Osteoblast (primary cell): ENCODE data around the gene CALU. TPM values are rescaled to one million over a fixed set of nuclear protein-coding genes. Genes with fewer than 3 reads are reported as not detected.

Experiments
- DNase-seq: peaks from one replicate; pipeline ENCODE4 v3.0.0; 2011; ENCODE audit warnings: low spot score, mixed read lengths; ENCODE audit not compliant: insufficient read length; ENCODE audit errors: missing footprints
- H2AFZ ChIP-seq: 2 replicates; pipeline ENCODE4 v1.6.0; 2011; ENCODE audit warnings: mild to moderate bottlenecking, low read length
- H3K27ac ChIP-seq: 2 replicates; pipeline ENCODE4 v1.5.1; 2011; ENCODE audit warnings: mild to moderate bottlenecking, low read depth, low read length, moderate library complexity
- H3K27me3 ChIP-seq: 2 replicates; pipeline ENCODE4 v1.6.0; 2012; ENCODE audit warnings: mild to moderate bottlenecking, control low read depth, inconsistent platforms, low read length, moderate library complexity; ENCODE audit not compliant: insufficient read depth
- H3K36me3 ChIP-seq: 2 replicates; pipeline ENCODE4 v1.5.1; 2011; ENCODE audit warnings: mild to moderate bottlenecking, low read length, control low read depth, moderate library complexity; ENCODE audit not compliant: insufficient read depth
- H3K4me1 ChIP-seq: 2 replicates; pipeline ENCODE4 v1.5.1; 2011; ENCODE audit warnings: mild to moderate bottlenecking, low read length, control low read depth, moderate library complexity; ENCODE audit not compliant: insufficient read depth
- H3K4me2 ChIP-seq: 2 replicates; pipeline ENCODE4 v1.6.0; 2011; ENCODE audit warnings: mild to moderate bottlenecking, low read length; ENCODE audit not compliant: insufficient read depth
- H3K4me3 ChIP-seq: fragments of 200-600 bp; sonication (generic); 3 replicates; pipeline ENCODE4 v1.5.1; 2012; ENCODE audit warnings: mild to moderate bottlenecking, low read length, inconsistent platforms; ENCODE audit not compliant: insufficient read depth
- H3K79me2 ChIP-seq: 2 replicates; pipeline ENCODE4 v1.6.0; 2012; ENCODE audit warnings: mild to moderate bottlenecking, low read length, control low read depth, inconsistent platforms; ENCODE audit not compliant: insufficient read depth
- H3K9me3 ChIP-seq: 2 replicates; pipeline ENCODE4 v1.5.1; 2011; ENCODE audit warnings: low read depth, low read length, control low read depth
- H4K20me1 ChIP-seq: 2 replicates; pipeline ENCODE4 v1.6.0; 2012; ENCODE audit warnings: mild to moderate bottlenecking, low read length, control low read depth; ENCODE audit not compliant: insufficient read depth
- CTCF ChIP-seq: IDR thresholded peaks from 2 replicates; pipeline ENCODE4 v1.5.1; 2011; ENCODE audit warnings: mild to moderate bottlenecking, low read depth, low read length, moderate library complexity; ENCODE audit errors: extremely low read depth
- small RNA-seq: library from RNA; depleted of rRNA; stranded (forward); fragments of <200 nt; gene quantifications from one replicate; pipeline ENCODE3, GENCODE V24; 2012
- total RNA-seq: library from RNA; depleted of rRNA; stranded (reverse); fragments of >200 nt; gene quantifications from 2 replicates; pipeline ENCODE4 v1.2.3, GENCODE V29; 2012

The CALU gene
- total RNA-seq, 1 donor: 708 TPM

GRCh38 chr7:128818694-128819093, 79.5 kb downstream of the CALU start:
- DNase-seq: no peak
- H3K4me3 ChIP-seq: no peak overlapping the region

More at GRCh38 chr7:128818694-128819093, 79.5 kb downstream of the CALU start:
- no peak overlapping the region for H3K4me2 ChIP-seq
- H3K4me1 ChIP-seq: no peaks in the 10 kb centered on the region
- no peaks in the 10 kb centered on the region for H4K20me1 ChIP-seq
- no peak overlapping the region for H3K27ac ChIP-seq
- H3K79me2 ChIP-seq: no peaks in the 10 kb centered on the region
- H3K27me3 ChIP-seq: peaks cover 14% of the 10 kb centered on the region
- no peaks in the 10 kb centered on the region for H3K9me3 ChIP-seq
- H2AFZ ChIP-seq: no peak overlapping the region
- no peaks in the 10 kb centered on the region for H3K36me3 ChIP-seq
- TF ChIP-seq CTCF: no peak

Small RNAs within 50 kb of the gene (small RNA-seq; reads per million reads assigned to genes)
- gene RN7SL81P (not detected), gene RNA5SP242 (0.97 reads per million, percentile 25 among the genes with 10 or more reads in this experiment), gene RNA5SP243 (0.30 reads per million)

Other genes with a start within 250 kb of the CALU start
- gene GARIN1A, start 67.1 kb upstream of the CALU start, total RNA-seq: 1.4 and 2.1 TPM in 2 replicates
- gene OPN1SW, start 36.4 kb downstream of the CALU start, total RNA-seq: not detected in 2 replicates
- 7.2 and 10.0 TPM in 2 replicates for gene CCDC136, start 52.6 kb downstream of the CALU start, total RNA-seq
- 93.7 and 130 TPM in 2 replicates for gene FLNC, start 91.0 kb downstream of the CALU start, total RNA-seq
- 91.9 and 95.2 TPM in 2 replicates for gene ATP6V1F, start 123.5 kb downstream of the CALU start, total RNA-seq
- 0.88 and 1.1 TPM in 2 replicates for gene KCP, start 171.3 kb downstream of the CALU start, total RNA-seq
- under 0.01 TPM in 2 replicates for gene IRF5, start 198.6 kb downstream of the CALU start, total RNA-seq